HEK293 (cell line): ENCODE measurements around the gene ADAMTS17.

Experiments
- CTCF ChIA-PET: fragments of 350-600 bp; formaldehyde crosslinking; extraction: SDS; loops from one replicate; lab custom pipeline; 2021; ENCODE audit warnings: antibody characterized with exemption; lab: Yijun Ruan, JAX
- POLR2A ChIA-PET: fragments of 300-600 bp; formaldehyde crosslinking; extraction: SDS; loops from one replicate; lab custom pipeline; 2020; ENCODE audit warnings: antibody characterized with exemption, inconsistent platforms; lab: Yijun Ruan, JAX
- H3K27ac ChIP-seq: fragments of 200-500 bp; sonication (Bioruptor generic); 2 replicates; pipeline ENCODE4 v1.5.1; 2014; ENCODE audit warnings: low read depth, low read length, control low read depth, inconsistent platforms; ENCODE audit errors: extremely low read depth
- H3K36me3 ChIP-seq, 2 experiments: fragments of 200-500 bp in 1 of 2; sonication (Bioruptor generic) in 1 of 2; 1 replicate in 1 of 2; 2 replicates in 1 of 2; pipeline ENCODE4 v1.5.1; 2014 to 2017; ENCODE audit warnings: inconsistent platforms in 2 of 2, low read length in 2 of 2; ENCODE audit not compliant: control insufficient read depth in 2 of 2, insufficient read depth in 1 of 2
- H3K4me1 ChIP-seq: fragments of 200-500 bp; sonication (Bioruptor generic); 2 replicates; pipeline ENCODE4 v1.5.1; 2014; ENCODE audit warnings: mild to moderate bottlenecking, low read length, inconsistent platforms; ENCODE audit not compliant: control insufficient read depth, insufficient read depth
- H3K4me3 ChIP-seq: 2 replicates; pipeline ENCODE4 v1.5.1; 2011; ENCODE audit warnings: low read depth, mild to moderate bottlenecking, control low read depth, low read length, moderate library complexity
- H3K9me3 ChIP-seq: fragments of 200-500 bp; sonication (Bioruptor generic); 2 replicates; pipeline ENCODE4 v1.5.1; 2014; ENCODE audit warnings: low read depth, low read length, inconsistent platforms; ENCODE audit not compliant: control insufficient read depth, insufficient read depth
- GLI4 ChIP-seq: fragments of 450-650 bp; formaldehyde crosslinking; IDR thresholded peaks from 2 replicates; pipeline ENCODE4 v1.5.1; 2016; ENCODE audit warnings: missing biosample characterization, missing genetic modification characterization
- KLF9 ChIP-seq: fragments of 450-650 bp; formaldehyde crosslinking; IDR thresholded peaks from 2 replicates; pipeline ENCODE4 v1.5.1; 2016; ENCODE audit warnings: missing biosample characterization, missing genetic modification characterization, low read depth
- TRIM28 ChIP-seq: IDR thresholded peaks from 2 replicates; pipeline ENCODE4 v1.6.1; 2011; ENCODE audit warnings: low read length, control low read depth, borderline replicate concordance
- ZBTB17 ChIP-seq: fragments of 450-650 bp; formaldehyde crosslinking; IDR thresholded peaks from 2 replicates; pipeline ENCODE4 v1.5.1; 2016; ENCODE audit warnings: missing biosample characterization, missing genetic modification characterization
- ZBTB48 ChIP-seq: fragments of 450-650 bp; formaldehyde crosslinking; IDR thresholded peaks from 2 replicates; pipeline ENCODE4 v1.5.1; 2016; ENCODE audit warnings: missing biosample characterization, missing genetic modification characterization
- ZFP37 ChIP-seq: fragments of 450-650 bp; formaldehyde crosslinking; IDR thresholded peaks from 2 replicates; pipeline ENCODE4 v1.5.1; 2016; ENCODE audit warnings: missing biosample characterization, missing genetic modification characterization
- ZIC2 ChIP-seq: fragments of 450-650 bp; formaldehyde crosslinking; IDR thresholded peaks from 2 replicates; pipeline ENCODE4 v1.5.1; 2016; ENCODE audit warnings: missing biosample characterization, missing genetic modification characterization
- ZNF114 ChIP-seq: fragments of 450-650 bp; formaldehyde crosslinking; IDR thresholded peaks from 2 replicates; pipeline ENCODE4 v1.5.0; 2017; ENCODE audit warnings: missing biosample characterization, missing genetic modification characterization
- ZNF157 ChIP-seq: fragments of 450-650 bp; formaldehyde crosslinking; IDR thresholded peaks from 2 replicates; pipeline ENCODE4 v1.5.1; 2016; ENCODE audit warnings: missing biosample characterization, missing genetic modification characterization
- ZNF23 ChIP-seq: fragments of 450-650 bp; formaldehyde crosslinking; IDR thresholded peaks from 2 replicates; pipeline ENCODE4 v1.5.1; 2016; ENCODE audit warnings: missing biosample characterization, missing genetic modification characterization, borderline replicate concordance
- ZNF274 ChIP-seq, 2 experiments: fragments of 200-500 bp in 1 of 2; fragments of 450-650 bp in 1 of 2; sonication (Bioruptor generic) in 1 of 2; formaldehyde crosslinking in 1 of 2; IDR thresholded peaks; 2 replicates each; pipeline versions ENCODE4 v1.5.1 to v1.6.1; 2014 to 2016; ENCODE audit warnings: borderline replicate concordance in 1 of 2, inconsistent platforms in 1 of 2, low read length in 1 of 2, missing biosample characterization in 1 of 2, missing genetic modification characterization in 1 of 2
- ZNF391 ChIP-seq: fragments of 450-650 bp; formaldehyde crosslinking; IDR thresholded peaks from 2 replicates; pipeline ENCODE4 v1.5.1; 2016; ENCODE audit warnings: low read depth, missing biosample characterization, missing genetic modification characterization, borderline replicate concordance
- ZNF394 ChIP-seq: fragments of 450-650 bp; formaldehyde crosslinking; IDR thresholded peaks from 2 replicates; pipeline ENCODE4 v1.5.1; 2016; ENCODE audit warnings: missing biosample characterization, missing genetic modification characterization, mild to moderate bottlenecking, moderate library complexity, borderline replicate concordance
- ZNF404 ChIP-seq: fragments of 450-650 bp; formaldehyde crosslinking; IDR thresholded peaks from 2 replicates; pipeline ENCODE4 v1.5.1; 2017; ENCODE audit warnings: missing biosample characterization, missing genetic modification characterization
- ZNF530 ChIP-seq: fragments of 450-650 bp; formaldehyde crosslinking; IDR thresholded peaks from 2 replicates; pipeline ENCODE4 v1.5.1; 2016; ENCODE audit warnings: low read depth, missing biosample characterization, missing genetic modification characterization
- ZNF548 ChIP-seq: fragments of 450-650 bp; formaldehyde crosslinking; IDR thresholded peaks from 2 replicates; pipeline ENCODE4 v1.5.1; 2016; ENCODE audit warnings: missing biosample characterization, missing genetic modification characterization
- ZNF555 ChIP-seq: fragments of 450-650 bp; formaldehyde crosslinking; conservative IDR thresholded peaks from 2 replicates; pipeline ENCODE4 v1.5.1; 2017; ENCODE audit warnings: missing biosample characterization, mild to moderate bottlenecking, missing genetic modification characterization, inconsistent platforms
- ZNF571 ChIP-seq: fragments of 450-650 bp; formaldehyde crosslinking; IDR thresholded peaks from 2 replicates; pipeline ENCODE4 v1.5.0; 2017; ENCODE audit warnings: missing biosample characterization, missing genetic modification characterization
- ZNF747 ChIP-seq: fragments of 450-650 bp; formaldehyde crosslinking; IDR thresholded peaks from 2 replicates; pipeline ENCODE4 v1.5.1; 2016; ENCODE audit warnings: missing biosample characterization, missing genetic modification characterization
- TF ChIP-seq, protein P1 (sequence below): IDR thresholded peaks from 2 replicates; pipeline ENCODE4 v1.6.1; 2011; ENCODE audit warnings: mild to moderate bottlenecking, low read depth, low read length, borderline replicate concordance
- TF ChIP-seq, protein P2 (sequence below): fragments of 450-650 bp; formaldehyde crosslinking; IDR thresholded peaks from 2 replicates; pipeline ENCODE4 v1.5.1; 2016; ENCODE audit warnings: missing biosample characterization, missing genetic modification characterization
- TF ChIP-seq, protein P3 (sequence below): fragments of 450-650 bp; formaldehyde crosslinking; IDR thresholded peaks from 2 replicates; pipeline ENCODE4 v1.5.1; 2016; ENCODE audit warnings: missing biosample characterization, missing genetic modification characterization
- TF ChIP-seq, protein P4 (sequence below): fragments of 450-650 bp; formaldehyde crosslinking; IDR thresholded peaks from 2 replicates; pipeline ENCODE4 v1.5.1; 2017; ENCODE audit warnings: missing biosample characterization, missing genetic modification characterization

The ADAMTS17 gene

DNA sequence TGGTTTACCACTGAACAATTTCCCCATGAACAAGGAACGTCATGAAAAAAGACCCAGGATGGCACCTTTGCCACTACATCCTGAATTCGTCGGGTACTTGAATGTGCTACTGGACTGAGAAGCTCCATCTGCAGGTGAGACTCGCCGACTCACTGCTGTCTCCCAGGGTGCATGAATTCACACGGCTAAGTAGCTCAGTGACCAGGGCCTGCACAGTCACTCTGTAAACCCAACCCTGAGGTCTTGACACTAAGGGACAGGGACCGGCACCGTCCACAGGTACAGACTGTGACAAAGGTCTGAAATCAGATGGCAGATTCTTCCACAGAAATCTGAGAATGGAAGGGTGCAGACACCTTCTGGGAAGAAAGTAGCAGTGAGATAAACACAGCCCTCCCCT, 187.4 kb downstream of the ADAMTS17 start (continued):
- TF ChIP-seq ZNF548 (tag by site-specific recombination) = no peak
- TF ChIP-seq GLI4 = no peak
- no peak for TF ChIP-seq ZNF394
- no peak for TF ChIP-seq ZNF274 (IDR thresholded peaks at IDR 0.05; ENCODE audit: low read length)
- TF ChIP-seq ZNF274 (tag by site-specific recombination; IDR thresholded peaks at IDR 0.05; ENCODE audit: borderline replicate concordance) = no peak
- TF ChIP-seq, protein P1, sequence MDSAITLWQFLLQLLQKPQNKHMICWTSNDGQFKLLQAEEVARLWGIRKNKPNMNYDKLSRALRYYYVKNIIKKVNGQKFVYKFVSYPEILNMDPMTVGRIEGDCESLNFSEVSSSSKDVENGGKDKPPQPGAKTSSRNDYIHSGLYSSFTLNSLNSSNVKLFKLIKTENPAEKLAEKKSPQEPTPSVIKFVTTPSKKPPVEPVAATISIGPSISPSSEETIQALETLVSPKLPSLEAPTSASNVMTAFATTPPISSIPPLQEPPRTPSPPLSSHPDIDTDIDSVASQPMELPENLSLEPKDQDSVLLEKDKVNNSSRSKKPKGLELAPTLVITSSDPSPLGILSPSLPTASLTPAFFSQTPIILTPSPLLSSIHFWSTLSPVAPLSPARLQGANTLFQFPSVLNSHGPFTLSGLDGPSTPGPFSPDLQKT = no peak
- TF ChIP-seq ZIC2 (tag by site-specific recombination) = no peak

DNA sequence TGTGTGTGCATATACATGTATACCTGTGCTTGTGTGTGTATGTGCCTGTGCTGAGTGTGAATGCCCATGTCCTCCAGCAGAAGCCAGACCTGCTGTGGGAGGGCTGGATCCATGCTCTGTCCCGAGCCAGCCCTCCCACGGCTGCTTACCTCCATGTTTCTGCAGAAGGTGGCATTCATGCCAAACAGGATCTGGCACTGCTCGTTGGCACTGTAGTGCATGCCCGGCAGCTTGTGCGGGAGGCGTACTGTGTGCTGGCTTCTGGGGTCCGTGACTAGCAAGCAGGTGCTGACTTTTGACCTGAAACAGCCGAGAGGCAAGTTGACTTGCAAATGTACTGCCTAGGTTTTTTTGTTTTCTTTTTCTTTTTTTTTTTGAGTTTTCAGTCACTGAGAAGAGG, 189.3 kb downstream of the ADAMTS17 start:
- ChIA-PET CTCF (no interaction called here), POLR2A (no interaction called here)
- no peaks in the 10 kb centered on the region for H3K4me1 ChIP-seq
- TF ChIP-seq ZFP37 (no peak), ZNF391 (tag by site-specific recombination) (no peak), ZNF530 (tag by site-specific recombination) (no peak), ZNF555 (tag by site-specific recombination) (no peak), ZBTB48 (tag by site-specific recombination) (no peak), ZNF571 (tag by site-specific recombination) (no peak), ZNF114 (tag by site-specific recombination) (no peak), TRIM28 (no peak), ZNF404 (tag by site-specific recombination) (no peak), ZNF23 (tag by site-specific recombination) (no peak), ZNF157 (tag by site-specific recombination) (no peak), KLF9 (no peak), ZBTB17 (tag by site-specific recombination) (no peak), ZNF747 (no peak)
- TF ChIP-seq, protein P2, sequence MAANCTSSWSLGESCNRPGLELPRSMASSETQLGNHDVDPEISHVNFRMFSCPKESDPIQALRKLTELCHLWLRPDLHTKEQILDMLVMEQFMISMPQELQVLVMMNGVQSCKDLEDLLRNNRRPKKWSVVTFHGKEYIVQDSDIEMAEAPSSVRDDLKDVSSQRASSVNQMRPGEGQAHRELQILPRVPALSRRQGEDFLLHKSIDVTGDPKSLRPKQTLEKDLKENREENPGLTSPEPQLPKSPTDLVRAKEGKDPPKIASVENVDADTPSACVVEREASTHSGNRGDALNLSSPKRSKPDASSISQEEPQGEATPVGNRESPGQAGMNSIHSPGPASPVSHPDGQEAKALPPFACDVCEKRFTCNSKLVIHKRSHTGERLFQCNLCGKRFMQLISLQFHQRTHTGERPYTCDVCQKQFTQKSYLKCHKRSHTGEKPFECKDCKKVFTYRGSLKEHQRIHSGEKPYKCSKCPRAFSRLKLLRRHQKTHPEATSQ = no peak
- TF ChIP-seq, protein P3, sequence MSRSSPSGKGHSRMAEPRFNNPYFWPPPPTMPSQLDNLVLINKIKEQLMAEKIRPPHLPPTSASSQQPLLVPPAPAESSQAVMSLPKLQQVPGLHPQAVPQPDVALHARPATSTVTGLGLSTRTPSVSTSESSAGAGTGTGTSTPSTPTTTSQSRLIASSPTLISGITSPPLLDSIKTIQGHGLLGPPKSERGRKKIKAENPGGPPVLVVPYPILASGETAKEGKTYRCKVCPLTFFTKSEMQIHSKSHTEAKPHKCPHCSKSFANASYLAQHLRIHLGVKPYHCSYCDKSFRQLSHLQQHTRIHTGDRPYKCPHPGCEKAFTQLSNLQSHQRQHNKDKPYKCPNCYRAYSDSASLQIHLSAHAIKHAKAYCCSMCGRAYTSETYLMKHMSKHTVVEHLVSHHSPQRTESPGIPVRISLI = no peak
- TF ChIP-seq, protein P4, sequence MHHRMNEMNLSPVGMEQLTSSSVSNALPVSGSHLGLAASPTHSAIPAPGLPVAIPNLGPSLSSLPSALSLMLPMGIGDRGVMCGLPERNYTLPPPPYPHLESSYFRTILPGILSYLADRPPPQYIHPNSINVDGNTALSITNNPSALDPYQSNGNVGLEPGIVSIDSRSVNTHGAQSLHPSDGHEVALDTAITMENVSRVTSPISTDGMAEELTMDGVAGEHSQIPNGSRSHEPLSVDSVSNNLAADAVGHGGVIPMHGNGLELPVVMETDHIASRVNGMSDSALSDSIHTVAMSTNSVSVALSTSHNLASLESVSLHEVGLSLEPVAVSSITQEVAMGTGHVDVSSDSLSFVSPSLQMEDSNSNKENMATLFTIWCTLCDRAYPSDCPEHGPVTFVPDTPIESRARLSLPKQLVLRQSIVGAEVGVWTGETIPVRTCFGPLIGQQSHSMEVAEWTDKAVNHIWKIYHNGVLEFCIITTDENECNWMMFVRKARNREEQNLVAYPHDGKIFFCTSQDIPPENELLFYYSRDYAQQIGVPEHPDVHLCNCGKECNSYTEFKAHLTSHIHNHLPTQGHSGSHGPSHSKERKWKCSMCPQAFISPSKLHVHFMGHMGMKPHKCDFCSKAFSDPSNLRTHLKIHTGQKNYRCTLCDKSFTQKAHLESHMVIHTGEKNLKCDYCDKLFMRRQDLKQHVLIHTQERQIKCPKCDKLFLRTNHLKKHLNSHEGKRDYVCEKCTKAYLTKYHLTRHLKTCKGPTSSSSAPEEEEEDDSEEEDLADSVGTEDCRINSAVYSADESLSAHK (tag by site-specific recombination) = no peak
- H3K9me3 ChIP-seq = no peaks in the 10 kb centered on the region
- peaks cover 0 to 7% of the 10 kb centered on the region in 2 experiments; a peak in 1 of 3 replicates for H3K36me3 ChIP-seq
- H3K4me3 ChIP-seq = no peak overlapping the region
- H3K27ac ChIP-seq = no peak overlapping the region
